Fibroblast of the aortic adventitia (primary cell): Measurements from ENCODE around the gene CARHSP1. TPM values are rescaled to one million over a fixed set of nuclear protein-coding genes. Genes with fewer than 3 reads are reported as not detected.
"Not testable (repeated sequence)": the region's sequence is repeated elsewhere in the genome, so short reads cannot be mapped to it uniquely, and the experiment has no call there.

Experiments used
- DNase-seq: peaks from one replicate; pipeline ENCODE4 v3.0.0-alpha.2; 2010; ENCODE audit warnings: low read depth
- H3K4me3 ChIP-seq: 2 replicates; pipeline ENCODE4 v1.5.1; 2011; ENCODE audit warnings: low read depth, mild to moderate bottlenecking, control low read depth, low read length, moderate library complexity
- CTCF ChIP-seq: IDR thresholded peaks from 2 replicates; pipeline ENCODE4 v1.5.1; 2011; ENCODE audit warnings: mild to moderate bottlenecking, low read length, control low read depth, inconsistent platforms; ENCODE audit not compliant: insufficient read depth
- total RNA-seq: library from RNA; depleted of rRNA; stranded (reverse); fragments of >200 nt; gene quantifications from 2 replicates; pipeline ENCODE4 v1.2.3, GENCODE V29; 2012; ENCODE audit warnings: low replicate concordance

The CARHSP1 gene
- total RNA-seq, 1 donor = 66.5 TPM

- DNase-seq = peak; percentile 32
- H3K4me3 ChIP-seq = no peak overlapping the region
- no peak for TF ChIP-seq CTCF
Observed at GRCh38 chr16:8878523-8878911, 9.7 kb upstream of the CARHSP1 start.

- no peak for TF ChIP-seq CTCF
- no peak for DNase-seq
- H3K4me3 ChIP-seq = no peak overlapping the region
Observed at GRCh38 chr16:8877894-8878522, 9.2 kb upstream of the CARHSP1 start.

GRCh38 chr16:8875317-8875716 lies 6.5 kb upstream of the CARHSP1 start:
- H3K4me3 ChIP-seq, DNase-seq: not testable (repeated sequence)

- DNase-seq = peak; percentile 84
- TF ChIP-seq CTCF = no peak
- H3K4me3 ChIP-seq = no peak overlapping the region
Observed at GRCh38 chr16:8874388-8874787, 5.6 kb upstream of the CARHSP1 start.

- DNase-seq, H3K4me3 ChIP-seq: not testable (repeated sequence)
Observed at GRCh38 chr16:8873866-8874195, 5.0 kb upstream of the CARHSP1 start.

GRCh38 chr16:8872967-8873865 lies 4.4 kb upstream of the CARHSP1 start:
- no peak overlapping the region for H3K4me3 ChIP-seq
- TF ChIP-seq CTCF = peak; percentile 14
- DNase-seq = no peak

- DNase-seq = no peak
- no peak for TF ChIP-seq CTCF
- H3K4me3 ChIP-seq = no peak overlapping the region
Observed at GRCh38 chr16:8872071-8872470, 3.3 kb upstream of the CARHSP1 start.

- not testable (repeated sequence) for H3K4me3 ChIP-seq, DNase-seq
Observed at GRCh38 chr16:8869988-8870241, 1.1 kb upstream of the CARHSP1 start.
